Measurements from ENCODE around the gene SAXO1. TPM values are rescaled to one million over a fixed set of nuclear protein-coding genes. Genes with fewer than 3 reads are reported as not detected.

Gene SAXO1
- polyA plus RNA-seq, 1 experiment: 0.01 TPM

GRCh38 chr9:18981476-18982261, 51.3 kb downstream of the SAXO1 start:
- TF ChIP-seq, protein P1, sequence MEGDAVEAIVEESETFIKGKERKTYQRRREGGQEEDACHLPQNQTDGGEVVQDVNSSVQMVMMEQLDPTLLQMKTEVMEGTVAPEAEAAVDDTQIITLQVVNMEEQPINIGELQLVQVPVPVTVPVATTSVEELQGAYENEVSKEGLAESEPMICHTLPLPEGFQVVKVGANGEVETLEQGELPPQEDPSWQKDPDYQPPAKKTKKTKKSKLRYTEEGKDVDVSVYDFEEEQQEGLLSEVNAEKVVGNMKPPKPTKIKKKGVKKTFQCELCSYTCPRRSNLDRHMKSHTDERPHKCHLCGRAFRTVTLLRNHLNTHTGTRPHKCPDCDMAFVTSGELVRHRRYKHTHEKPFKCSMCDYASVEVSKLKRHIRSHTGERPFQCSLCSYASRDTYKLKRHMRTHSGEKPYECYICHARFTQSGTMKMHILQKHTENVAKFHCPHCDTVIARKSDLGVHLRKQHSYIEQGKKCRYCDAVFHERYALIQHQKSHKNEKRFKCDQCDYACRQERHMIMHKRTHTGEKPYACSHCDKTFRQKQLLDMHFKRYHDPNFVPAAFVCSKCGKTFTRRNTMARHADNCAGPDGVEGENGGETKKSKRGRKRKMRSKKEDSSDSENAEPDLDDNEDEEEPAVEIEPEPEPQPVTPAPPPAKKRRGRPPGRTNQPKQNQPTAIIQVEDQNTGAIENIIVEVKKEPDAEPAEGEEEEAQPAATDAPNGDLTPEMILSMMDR (IDR thresholded peaks at IDR 0.05; ENCODE audit: low read depth, low read length): no peak
- Histone ChIP-seq H3K27ac (ENCODE audit: low read depth, low read length) (no peak overlapping the region), H3K27me3 (ENCODE audit: control insufficient read depth, insufficient read depth, low read length) (peaks cover 3% of the 10 kb centered on the region), H3K9me3 (ENCODE audit: control insufficient read depth, insufficient read depth, low read length) (no peaks in the 10 kb centered on the region; the same call in 1 of the 2 replicates), H3K4me3 (ENCODE audit: low read depth, low read length) (no peak overlapping the region)
- no peak for DNase-seq (ENCODE audit: low read depth, low spot score)
- CTCF ChIA-PET: no interaction called here
- POLR2A ChIA-PET: no interaction called here

DNA sequence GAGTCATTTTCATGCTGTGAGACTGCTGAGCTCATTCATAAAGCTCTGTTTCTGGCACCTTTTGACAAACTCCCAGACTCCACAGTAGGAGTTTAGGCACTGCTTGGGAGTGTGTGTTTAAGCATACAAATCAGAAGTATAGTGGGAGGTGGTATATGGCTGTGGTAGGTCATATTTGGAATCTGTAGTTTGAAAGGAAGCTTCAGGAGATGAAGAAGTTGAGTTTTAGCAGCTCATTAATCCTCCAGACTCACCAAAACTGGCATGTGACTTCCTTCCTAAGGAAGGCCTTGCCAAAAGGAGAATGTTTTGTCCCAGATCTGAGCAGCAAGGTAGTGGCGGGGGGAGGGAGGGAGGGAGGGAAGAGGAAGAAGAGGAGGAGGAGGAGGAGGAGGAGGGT, 52.8 kb downstream of the SAXO1 start:
- TF ChIP-seq, protein P1 (IDR thresholded peaks at IDR 0.05; ENCODE audit: low read depth, low read length): no peak
- peaks cover 5% of the 10 kb centered on the region for H3K27me3 ChIP-seq (ENCODE audit: control insufficient read depth, insufficient read depth, low read length)
- no peaks in the 10 kb centered on the region; the same call in 1 of the 2 replicates for H3K9me3 ChIP-seq (ENCODE audit: control insufficient read depth, insufficient read depth, low read length)
- no peak overlapping the region for H3K27ac ChIP-seq (ENCODE audit: low read depth, low read length)
- POLR2A ChIA-PET: no interaction called here
- DNase-seq (ENCODE audit: low read depth, low spot score): no peak
- H3K4me3 ChIP-seq (ENCODE audit: low read depth, low read length): no peak overlapping the region
- CTCF ChIA-PET: interaction anchor here (0.9 to 1.2 kb wide), 2 partner anchors 9 to 726 kb away, joined by 3 to 5 read pairs; no protein-coding TSS in a partner anchor

DNA sequence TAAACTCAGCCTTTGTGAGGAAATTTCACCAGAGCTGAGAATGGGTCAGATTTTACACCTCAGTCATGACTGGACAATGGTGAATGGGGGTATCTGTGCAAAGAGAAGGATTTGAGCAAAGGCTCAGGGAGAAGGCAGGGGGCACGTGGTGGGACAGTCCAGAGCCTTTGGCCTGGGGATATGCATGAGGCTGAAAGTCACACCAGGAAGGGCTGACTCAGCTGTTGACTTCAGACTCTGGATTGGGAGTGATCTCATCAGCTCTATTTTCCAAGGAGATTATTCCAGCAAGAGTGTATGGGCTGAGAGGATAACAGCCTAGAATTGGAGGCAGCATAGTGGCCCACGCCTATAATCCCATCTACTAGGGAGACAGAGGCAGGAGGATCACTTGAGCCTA, 53.6 kb downstream of the SAXO1 start:
- TF ChIP-seq, protein P1 (IDR thresholded peaks at IDR 0.05; ENCODE audit: low read depth, low read length): no peak
- ChIA-PET POLR2A (no interaction called here), CTCF (interaction anchor here (1.2 kb wide), 1 partner anchor 725 kb away, joined by 5 read pairs; no protein-coding TSS in a partner anchor)
- Histone ChIP-seq H3K27ac (ENCODE audit: low read depth, low read length) (no peak overlapping the region), H3K27me3 (ENCODE audit: control insufficient read depth, insufficient read depth, low read length) (peaks cover 12% of the 10 kb centered on the region), H3K4me3 (ENCODE audit: low read depth, low read length) (no peak overlapping the region), H3K9me3 (ENCODE audit: control insufficient read depth, insufficient read depth, low read length) (no peaks in the 10 kb centered on the region; the same call in 1 of the 2 replicates)
- no peak for DNase-seq (ENCODE audit: low read depth, low spot score)

- Histone ChIP-seq H3K27me3 (ENCODE audit: control insufficient read depth, insufficient read depth, low read length) (peaks cover 15% of the 10 kb centered on the region), H3K4me3 (ENCODE audit: low read depth, low read length) (no peak overlapping the region), H3K9me3 (ENCODE audit: control insufficient read depth, insufficient read depth, low read length) (no peaks in the 10 kb centered on the region), H3K27ac (ENCODE audit: low read depth, low read length) (no peak overlapping the region)
- ChIA-PET POLR2A (no interaction called here), CTCF (interaction anchor here (0.6 to 1.7 kb wide), 2 partner anchors 11 to 51 kb away, joined by 4 read pairs; no protein-coding TSS in a partner anchor)
- TF ChIP-seq, protein P1 (IDR thresholded peaks at IDR 0.05; ENCODE audit: low read depth, low read length): no peak
- no peak for DNase-seq (ENCODE audit: low read depth, low spot score)
Measured at GRCh38 chr9:18978188-18978587, 54.8 kb downstream of the SAXO1 start.
